Measurements from ENCODE around the gene INTS14. TPM values are rescaled to one million over a fixed set of nuclear protein-coding genes. Genes with fewer than 3 reads are reported as not detected.

The INTS14 gene
- total and polyA plus RNA-seq, 4 donors: 12.0 to 26.4 (median 16.0) TPM

- Histone ChIP-seq H3K27me3 (ENCODE audit: control insufficient read depth in 4 of 4, insufficient read depth in 4 of 4, low read length in 3 of 4) (no peaks in the 10 kb centered on the region), H3K9ac (ENCODE audit: low read depth in 1 of 2, low read length in 2 of 2) (no peak overlapping the region), H3K36me3 (ENCODE audit: control insufficient read depth in 4 of 4, insufficient read depth in 3 of 4, low read depth in 1 of 4, low read length in 3 of 4) (peaks cover 16 to 63% (median 31%) of the 10 kb centered on the region in 4 donors), H3K4me1 (ENCODE audit: control insufficient read depth in 4 of 4, insufficient read depth in 4 of 4, low read length in 3 of 4) (peaks cover 0 to 2% (median 0%) of the 10 kb centered on the region in 4 donors), H3K27ac (ENCODE audit: low read depth in 1 of 2, low read length in 2 of 2) (no peak overlapping the region), H3K4me3 (ENCODE audit: low read depth in 1 of 3, low read length in 3 of 3) (no peak overlapping the region), H3K9me3 (ENCODE audit: control insufficient read depth in 4 of 4, low read length in 3 of 4) (no peaks in the 10 kb centered on the region)
- no peak for DNase-seq (ENCODE audit: low spot score)
- TF ChIP-seq MAX (IDR thresholded peaks at IDR 0.05): no peak
- no peak for TF ChIP-seq TAF1 (conservative IDR thresholded peaks at IDR 0.05)
- TF ChIP-seq RXRA (IDR thresholded peaks at IDR 0.05): no peak
- no peak for TF ChIP-seq CTCF (IDR thresholded peaks at IDR 0.05; ENCODE audit: low read depth, low read length, missing input control)
- TF ChIP-seq HNF4A (conservative IDR thresholded peaks at IDR 0.05): no peak
- no peak for TF ChIP-seq YY1 (IDR thresholded peaks at IDR 0.05)
- TF ChIP-seq ATF3 (IDR thresholded peaks at IDR 0.05): no peak
- no peak for TF ChIP-seq FOXA1 (IDR thresholded peaks at IDR 0.05)
- WGBS: 74% methylated on average over 6 of the region's 6 CpGs
These were observed 33.6 kb downstream of the INTS14 start for GRCh38 chr15:65577129-65577996.

- Histone ChIP-seq H3K4me1 (ENCODE audit: control insufficient read depth in 4 of 4, insufficient read depth in 4 of 4, low read length in 3 of 4) (peaks cover 0 to 2% (median 0%) of the 10 kb centered on the region in 4 donors), H3K36me3 (ENCODE audit: control insufficient read depth in 4 of 4, insufficient read depth in 3 of 4, low read depth in 1 of 4, low read length in 3 of 4) (peaks cover 18 to 59% (median 31%) of the 10 kb centered on the region in 4 donors), H3K27ac (ENCODE audit: low read depth in 1 of 2, low read length in 2 of 2) (no peak overlapping the region), H3K9me3 (ENCODE audit: control insufficient read depth in 4 of 4, low read length in 3 of 4) (no peaks in the 10 kb centered on the region), H3K9ac (ENCODE audit: low read depth in 1 of 2, low read length in 2 of 2) (no peak overlapping the region), H3K27me3 (ENCODE audit: control insufficient read depth in 4 of 4, insufficient read depth in 4 of 4, low read length in 3 of 4) (no peaks in the 10 kb centered on the region), H3K4me3 (ENCODE audit: low read depth in 1 of 3, low read length in 3 of 3) (no peak overlapping the region)
- 100% methylated on average over 1 of the region's 1 CpG for WGBS
- no peak for DNase-seq (ENCODE audit: low spot score)
- TF ChIP-seq RXRA (IDR thresholded peaks at IDR 0.05): no peak
- no peak for TF ChIP-seq JUND (IDR thresholded peaks at IDR 0.05)
- no peak for TF ChIP-seq FOXA2 (IDR thresholded peaks at IDR 0.05)
These were observed 34.3 kb downstream of the INTS14 start for GRCh38 chr15:65576664-65577063.

- TF ChIP-seq ATF3 (IDR thresholded peaks at IDR 0.05) (no peak), CTCF (IDR thresholded peaks at IDR 0.05; ENCODE audit: low read depth, low read length, missing input control) (no peak), REST (IDR thresholded peaks at IDR 0.05) (no peak), RAD21 (IDR thresholded peaks at IDR 0.05) (no peak), RXRA (IDR thresholded peaks at IDR 0.05) (no peak), HNF4A (conservative IDR thresholded peaks at IDR 0.05) (no peak), NR2F2 (IDR thresholded peaks at IDR 0.05) (no peak), TAF1 (conservative IDR thresholded peaks at IDR 0.05) (no peak), FOXA2 (IDR thresholded peaks at IDR 0.05) (no peak)
These were observed 39.0 kb downstream of the INTS14 start for GRCh38 chr15:65571971-65572370.

More at GRCh38 chr15:65571971-65572370, 39.0 kb downstream of the INTS14 start:
- Histone ChIP-seq H3K27me3 (ENCODE audit: control insufficient read depth in 4 of 4, insufficient read depth in 4 of 4, low read length in 3 of 4) (no peaks in the 10 kb centered on the region), H3K36me3 (ENCODE audit: control insufficient read depth in 4 of 4, insufficient read depth in 3 of 4, low read depth in 1 of 4, low read length in 3 of 4) (peaks cover 10 to 37% (median 26%) of the 10 kb centered on the region in 4 donors), H3K9ac (ENCODE audit: low read depth in 1 of 2, low read length in 2 of 2) (no peak overlapping the region), H3K4me1 (ENCODE audit: control insufficient read depth in 4 of 4, insufficient read depth in 4 of 4, low read length in 3 of 4) (peaks cover 0 to 2% (median 0%) of the 10 kb centered on the region in 4 donors), H3K4me3 (ENCODE audit: low read depth in 1 of 3, low read length in 3 of 3) (no peak overlapping the region), H3K9me3 (ENCODE audit: control insufficient read depth in 4 of 4, low read length in 3 of 4) (no peaks in the 10 kb centered on the region), H3K27ac (ENCODE audit: low read depth in 1 of 2, low read length in 2 of 2) (no peak overlapping the region)
- DNase-seq (ENCODE audit: low spot score): no peak
- WGBS: 94% methylated on average over 2 of the region's 2 CpGs

Measured in liver (tissue), 9 donors.